ENCODE measurements around the gene STUM.

Gene STUM

DNA sequence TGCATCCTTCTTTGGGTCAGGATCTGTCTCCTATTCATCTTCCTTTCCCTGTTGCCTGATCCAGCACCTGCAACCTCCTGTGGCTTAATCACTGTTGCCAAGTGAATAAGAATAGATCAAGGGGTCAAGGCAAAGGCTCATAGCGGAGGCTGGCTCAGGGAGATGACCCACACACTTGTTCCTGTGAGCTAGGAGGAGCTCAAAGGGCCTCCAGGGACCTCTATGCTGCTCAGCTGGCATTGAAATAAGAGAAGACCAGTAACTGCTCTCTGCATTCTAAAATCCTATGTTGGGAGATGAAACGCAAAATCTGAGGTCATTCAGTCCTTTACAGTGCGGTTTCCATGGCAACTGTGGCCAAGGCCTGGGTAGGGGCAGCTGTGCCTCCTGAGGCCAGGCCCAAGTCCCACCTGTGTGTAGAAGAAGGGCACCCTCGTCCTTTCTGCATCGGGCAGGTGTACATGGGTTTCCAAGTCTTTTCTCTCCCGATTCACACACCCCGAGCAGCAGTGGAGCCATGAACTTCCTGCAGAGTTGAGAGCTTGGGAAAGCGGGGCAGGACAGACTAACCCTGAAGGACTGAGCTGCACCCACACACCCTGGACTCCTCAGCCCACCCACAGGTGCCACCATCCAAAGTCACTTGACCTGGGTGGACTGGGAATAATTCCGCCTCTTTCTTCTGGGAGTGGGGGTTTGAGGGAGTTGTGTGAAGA is 27.8 kb upstream of the STUM start:
- Histone ChIP-seq H3K9ac (ENCODE audit: low read length) (no peak overlapping the region), H3K9me2 (replicated peaks; ENCODE audit: insufficient read depth, low read length) (no peaks in the 10 kb centered on the region), H3K4me1 (ENCODE audit: low read length) (no peaks in the 10 kb centered on the region), H3K4me3 (ENCODE audit: low read length) (no peak overlapping the region), H3K9me3 (replicated peaks; ENCODE audit: insufficient read depth, low read length) (no peaks in the 10 kb centered on the region), H3K27ac (ENCODE audit: low read length) (no peak overlapping the region), H2AFZ (ENCODE audit: low read length) (no peak overlapping the region), H3K27me3 (replicated peaks; ENCODE audit: insufficient read depth, low read length) (no peaks in the 10 kb centered on the region), H3K79me2 (ENCODE audit: low read length) (no peaks in the 10 kb centered on the region), H3K4me2 (ENCODE audit: low read depth, low read length) (no peak overlapping the region), H3K36me3 (replicated peaks; ENCODE audit: insufficient read depth, low read length) (no peaks in the 10 kb centered on the region), H4K20me1 (ENCODE audit: insufficient read depth, low read length) (no peaks in the 10 kb centered on the region), H3F3A (ENCODE audit: insufficient read depth, low read length) (no peaks in the 10 kb centered on the region)
- no peak for DNase-seq
- no peak for TF ChIP-seq EZH2 (optimal IDR thresholded peaks at IDR 0.05; ENCODE audit: low read depth, low read length)
- no peak for TF ChIP-seq EZH2phosphoT487 (IDR thresholded peaks at IDR 0.05; ENCODE audit: low read length)

- Histone ChIP-seq H3K9me2 (replicated peaks; ENCODE audit: insufficient read depth, low read length) (no peaks in the 10 kb centered on the region), H3K79me2 (ENCODE audit: low read length) (no peaks in the 10 kb centered on the region), H3F3A (ENCODE audit: insufficient read depth, low read length) (no peaks in the 10 kb centered on the region), H3K4me1 (ENCODE audit: low read length) (peaks cover 4% of the 10 kb centered on the region; the same call in 1 of the 2 replicates), H3K27me3 (replicated peaks; ENCODE audit: insufficient read depth, low read length) (no peaks in the 10 kb centered on the region), H4K20me1 (ENCODE audit: insufficient read depth, low read length) (no peaks in the 10 kb centered on the region), H3K9ac (ENCODE audit: low read length) (no peak overlapping the region), H2AFZ (ENCODE audit: low read length) (no peak overlapping the region), H3K9me3 (replicated peaks; ENCODE audit: insufficient read depth, low read length) (no peaks in the 10 kb centered on the region), H3K4me2 (ENCODE audit: low read depth, low read length) (no peak overlapping the region), H3K4me3 (ENCODE audit: low read length) (no peak overlapping the region), H3K27ac (ENCODE audit: low read length) (no peak overlapping the region), H3K36me3 (replicated peaks; ENCODE audit: insufficient read depth, low read length) (no peaks in the 10 kb centered on the region)
- TF ChIP-seq EZH2 (optimal IDR thresholded peaks at IDR 0.05; ENCODE audit: low read depth, low read length) = no peak
- no peak for TF ChIP-seq CTCF (IDR thresholded peaks at IDR 0.05; ENCODE audit: low read length)
- no peak for TF ChIP-seq EZH2phosphoT487 (IDR thresholded peaks at IDR 0.05; ENCODE audit: low read length)
- DNase-seq = no peak
Measured at GRCh38 chr1:226523646-226524406, 24.7 kb upstream of the STUM start.

GRCh38 chr1:226524547-226524946 is 24.0 kb upstream of the STUM start:
- no peak overlapping the region for H3K4me2 ChIP-seq (ENCODE audit: low read depth, low read length)
- H3K79me2 ChIP-seq (ENCODE audit: low read length) = no peaks in the 10 kb centered on the region
- peaks cover 4% of the 10 kb centered on the region; the same call in 1 of the 2 replicates for H3K4me1 ChIP-seq (ENCODE audit: low read length)
- no peak for DNase-seq
- H3K27ac ChIP-seq (ENCODE audit: low read length) = no peak overlapping the region
- no peaks in the 10 kb centered on the region for H4K20me1 ChIP-seq (ENCODE audit: insufficient read depth, low read length)
- TF ChIP-seq EZH2 (optimal IDR thresholded peaks at IDR 0.05; ENCODE audit: low read depth, low read length) (no peak), CTCF (IDR thresholded peaks at IDR 0.05; ENCODE audit: low read length) (no peak), EZH2phosphoT487 (IDR thresholded peaks at IDR 0.05; ENCODE audit: low read length) (no peak)
- H3K9ac ChIP-seq (ENCODE audit: low read length) = no peak overlapping the region
- no peak overlapping the region for H2AFZ ChIP-seq (ENCODE audit: low read length)
- no peaks in the 10 kb centered on the region for H3K36me3 ChIP-seq (replicated peaks; ENCODE audit: insufficient read depth, low read length)
- no peaks in the 10 kb centered on the region for H3K9me3 ChIP-seq (replicated peaks; ENCODE audit: insufficient read depth, low read length)
- no peaks in the 10 kb centered on the region for H3K27me3 ChIP-seq (replicated peaks; ENCODE audit: insufficient read depth, low read length)
- H3K4me3 ChIP-seq (ENCODE audit: low read length) = no peak overlapping the region
- no peaks in the 10 kb centered on the region for H3K9me2 ChIP-seq (replicated peaks; ENCODE audit: insufficient read depth, low read length)
- no peaks in the 10 kb centered on the region for H3F3A ChIP-seq (ENCODE audit: insufficient read depth, low read length)
